Right lobe of liver (tissue), 4 donors: ENCODE results near the gene PATE3.

Experiments
- POLR2A ChIP-seq: fragments of 450-650 bp; IDR thresholded peaks from one replicate; pipeline ENCODE4 v1.6.1; 2017; ENCODE audit warnings: antibody characterized with exemption, mild to moderate bottlenecking
- TF ChIP-seq, protein P1 (sequence below), 4 donors: fragments of 200-600 bp in 3 of 4; fragments of 450-650 bp in 1 of 4; IDR thresholded peaks; one replicate each; pipeline versions ENCODE4 v1.5.1 to v1.8.0; 2016 to 2022; ENCODE audit warnings: antibody characterized with exemption in 4 of 4, mild to moderate bottlenecking in 2 of 4
- donor health status: DM: no; HTN: no; CAD: no.
- donor health status: DM: no; HTN: no; CAD: no.
- donor health status: DM: no; HTN: yes; CAD: no.

DNA sequence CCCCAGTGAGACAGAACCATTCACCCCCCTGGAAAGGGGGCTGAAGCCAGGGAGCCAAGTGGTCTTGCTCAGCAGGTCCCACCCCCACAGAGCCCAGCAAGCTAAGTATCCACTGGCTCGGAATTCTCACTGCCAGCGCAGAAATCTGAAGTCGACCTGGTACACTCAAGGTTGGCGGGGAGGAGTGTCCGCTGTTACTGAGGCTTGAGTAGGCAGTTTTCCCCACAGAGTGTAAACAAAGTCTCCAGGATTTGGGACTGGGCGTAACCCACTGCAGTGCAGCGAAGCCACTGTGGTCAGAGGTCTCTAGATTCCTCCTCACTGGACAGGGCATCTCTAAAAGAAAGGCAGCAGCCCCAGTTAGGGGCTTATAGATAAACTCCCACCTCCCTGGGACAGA is 31.9 kb upstream of the PATE3 start:
- TF ChIP-seq, protein P1, sequence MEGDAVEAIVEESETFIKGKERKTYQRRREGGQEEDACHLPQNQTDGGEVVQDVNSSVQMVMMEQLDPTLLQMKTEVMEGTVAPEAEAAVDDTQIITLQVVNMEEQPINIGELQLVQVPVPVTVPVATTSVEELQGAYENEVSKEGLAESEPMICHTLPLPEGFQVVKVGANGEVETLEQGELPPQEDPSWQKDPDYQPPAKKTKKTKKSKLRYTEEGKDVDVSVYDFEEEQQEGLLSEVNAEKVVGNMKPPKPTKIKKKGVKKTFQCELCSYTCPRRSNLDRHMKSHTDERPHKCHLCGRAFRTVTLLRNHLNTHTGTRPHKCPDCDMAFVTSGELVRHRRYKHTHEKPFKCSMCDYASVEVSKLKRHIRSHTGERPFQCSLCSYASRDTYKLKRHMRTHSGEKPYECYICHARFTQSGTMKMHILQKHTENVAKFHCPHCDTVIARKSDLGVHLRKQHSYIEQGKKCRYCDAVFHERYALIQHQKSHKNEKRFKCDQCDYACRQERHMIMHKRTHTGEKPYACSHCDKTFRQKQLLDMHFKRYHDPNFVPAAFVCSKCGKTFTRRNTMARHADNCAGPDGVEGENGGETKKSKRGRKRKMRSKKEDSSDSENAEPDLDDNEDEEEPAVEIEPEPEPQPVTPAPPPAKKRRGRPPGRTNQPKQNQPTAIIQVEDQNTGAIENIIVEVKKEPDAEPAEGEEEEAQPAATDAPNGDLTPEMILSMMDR (IDR thresholded peaks at IDR 0.05) = no peak
- no peak for TF ChIP-seq POLR2A
